NCI-H446 (cell line): ENCODE data around the gene PPP1R2C.

ENCODE experiments used
- DNase-seq, 2 experiments: peaks; one replicate each; lab custom pipeline; 2025; lab: John Stamatoyannopoulos, UW

The PPP1R2C gene

GRCh38 chrX:42778096-42778495, at the start of gene PPP1R2C:
TSS of gene PPP1R2C (minus strand) at chrX:42778163. CDS start at chrX:42778079, 84 bp downstream.
- no peak for DNase-seq

GRCh38 chrX:42825201-42825600, 47.2 kb upstream of the PPP1R2C start:
- DNase-seq, result no peak

- no peak for DNase-seq
These were observed 46.6 kb upstream of the PPP1R2C start for GRCh38 chrX:42824541-42824940.

- no peak for DNase-seq
These were observed 45.5 kb upstream of the PPP1R2C start for GRCh38 chrX:42823443-42823842.

GRCh38 chrX:42821803-42822443, 44.0 kb upstream of the PPP1R2C start:
- no peak for DNase-seq

- no peak for DNase-seq
These were observed 40.4 kb upstream of the PPP1R2C start for GRCh38 chrX:42818151-42818921.

GRCh38 chrX:42809569-42809968, 31.6 kb upstream of the PPP1R2C start:
- DNase-seq, result no peak

- no peak for DNase-seq
These were observed 29.4 kb upstream of the PPP1R2C start for GRCh38 chrX:42807393-42807792.

- DNase-seq, result no peak
These were observed 26.6 kb upstream of the PPP1R2C start for GRCh38 chrX:42804524-42804923.

GRCh38 chrX:42803320-42803719, 25.4 kb upstream of the PPP1R2C start:
- DNase-seq, result no peak

GRCh38 chrX:42797651-42798269, 19.8 kb upstream of the PPP1R2C start:
- DNase-seq, result peak in 1 of 2 experiments; percentile 48

- no peak for DNase-seq
These were observed 5.5 kb upstream of the PPP1R2C start for GRCh38 chrX:42783451-42783850.

- DNase-seq, result no peak
These were observed 1.8 kb downstream of the PPP1R2C start for GRCh38 chrX:42776195-42776594.

- no peak for DNase-seq
These were observed 5.1 kb downstream of the PPP1R2C start for GRCh38 chrX:42772874-42773273.

GRCh38 chrX:42771506-42772335, 6.2 kb downstream of the PPP1R2C start:
- no peak for DNase-seq

- no peak for DNase-seq
These were observed 7.4 kb downstream of the PPP1R2C start for GRCh38 chrX:42770566-42770965.

GRCh38 chrX:42759881-42760280, 18.1 kb downstream of the PPP1R2C start:
- DNase-seq, result no peak

GRCh38 chrX:42755815-42756214, 22.1 kb downstream of the PPP1R2C start:
- DNase-seq, result no peak

- no peak for DNase-seq
These were observed 23.4 kb downstream of the PPP1R2C start for GRCh38 chrX:42754603-42755002.

GRCh38 chrX:42754115-42754514, 23.8 kb downstream of the PPP1R2C start:
- DNase-seq, result no peak

- DNase-seq, result peak in 1 of 2 experiments; percentile 13
These were observed 25.2 kb downstream of the PPP1R2C start for GRCh38 chrX:42752730-42753129.

GRCh38 chrX:42751573-42751972, 26.4 kb downstream of the PPP1R2C start:
- no peak for DNase-seq
